HG03045 (cell line): Measurements from ENCODE around the gene PIP4K2A.

ENCODE experiments used
- ATAC-seq: cut with Tn5 transposase; IDR thresholded peaks from one replicate; pipeline ENCODE4 v1.9.1; 2021; ENCODE audit warnings: mild to moderate bottlenecking, moderate library complexity; ENCODE audit not compliant: unreplicated experiment

The PIP4K2A gene

DNA sequence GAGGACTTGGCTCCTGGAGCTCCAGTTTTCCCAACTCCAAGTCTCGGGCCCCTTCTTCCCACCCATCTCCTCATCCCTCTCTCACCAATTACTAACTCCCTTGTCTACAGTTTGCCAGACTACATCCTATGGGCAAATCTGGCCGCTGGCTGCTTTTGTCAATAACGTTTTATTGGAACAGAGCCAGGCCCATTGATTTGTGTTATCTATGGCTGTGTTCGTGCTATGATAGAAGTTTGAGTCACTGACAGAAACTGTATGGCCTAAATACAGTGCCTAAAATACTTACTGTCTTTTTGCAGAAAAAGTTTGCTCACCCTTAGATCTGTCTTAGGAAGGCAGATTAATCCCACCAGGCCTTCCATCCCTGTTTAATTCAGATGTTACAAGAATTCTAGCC, 71.3 kb downstream of the PIP4K2A start:
- ATAC-seq: no peak

DNA sequence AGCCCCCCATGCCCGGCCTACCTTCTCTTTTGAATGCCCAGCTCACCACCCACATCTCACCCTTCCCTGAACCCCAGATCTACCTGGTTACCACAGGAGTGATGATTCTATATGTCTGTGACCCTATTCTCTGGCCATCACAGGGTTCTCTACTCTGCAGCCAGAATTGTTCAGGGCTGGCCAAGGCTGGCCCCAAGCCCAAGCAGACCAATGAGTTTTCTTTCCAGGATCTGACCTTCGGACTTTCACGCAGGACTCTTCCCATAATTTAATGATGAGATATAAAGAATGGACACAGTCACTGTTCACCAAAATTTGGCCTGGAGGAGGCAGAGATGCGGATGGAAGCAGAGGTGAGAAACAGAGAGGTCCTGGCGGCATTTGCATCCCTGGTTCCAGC, 72.6 kb downstream of the PIP4K2A start:
- ATAC-seq: no peak

DNA sequence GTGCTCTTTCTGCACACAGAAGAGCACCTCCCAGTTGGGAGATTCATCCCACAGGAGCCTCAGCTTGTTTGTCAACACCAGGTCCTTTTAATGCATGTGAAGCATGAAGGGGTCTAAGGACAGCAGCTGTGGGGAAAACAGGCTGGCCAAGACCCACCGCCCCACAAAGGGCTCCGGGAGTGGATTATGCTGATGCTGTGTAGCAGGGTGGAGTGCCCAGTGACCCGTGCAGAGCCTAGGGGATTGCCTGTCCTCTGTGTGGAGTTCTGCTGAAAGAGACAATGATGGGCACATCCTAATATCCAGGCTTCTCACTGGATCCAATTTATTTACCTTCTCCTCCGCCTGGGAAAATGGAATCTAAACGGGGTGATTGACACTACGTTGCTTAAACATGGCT, 74.0 kb downstream of the PIP4K2A start:
- ATAC-seq: no peak

DNA sequence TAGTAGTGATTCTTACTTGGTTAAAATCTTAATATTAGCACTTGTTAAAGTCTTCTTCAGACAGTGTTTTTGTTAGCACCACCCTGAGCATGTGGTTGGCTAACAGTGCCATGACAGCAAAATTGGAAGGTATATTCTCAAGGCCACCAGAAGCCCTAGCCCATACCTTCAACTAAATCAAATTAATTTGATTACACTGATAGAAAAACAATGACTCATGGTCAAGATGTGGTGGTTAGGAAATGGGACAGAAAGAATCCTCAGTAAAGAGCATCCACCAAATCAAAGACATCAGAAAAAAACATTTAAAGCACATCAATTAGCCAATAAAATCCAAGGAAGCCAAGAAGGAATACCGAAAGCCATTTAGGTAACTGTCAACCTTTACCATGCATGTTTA, 75.5 kb downstream of the PIP4K2A start:
- ATAC-seq: no peak

DNA sequence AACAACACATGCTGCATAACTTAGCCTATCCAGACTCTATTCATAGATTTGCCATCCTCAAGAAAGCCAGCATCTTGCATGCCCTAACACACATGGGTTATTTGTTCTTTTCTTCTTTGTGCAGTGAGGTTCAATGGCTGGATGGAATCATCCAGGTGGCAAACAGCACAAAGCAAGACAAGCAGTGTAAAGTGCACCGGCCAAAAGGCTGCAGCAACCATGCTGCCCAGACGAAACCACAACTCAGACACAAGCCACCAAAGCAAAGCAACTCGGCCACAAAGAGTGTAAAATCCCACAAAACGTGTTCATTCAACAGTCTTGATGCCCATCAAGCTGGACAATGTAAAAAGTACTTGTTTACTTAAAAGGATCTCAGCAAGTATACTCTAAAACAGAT, 76.9 kb downstream of the PIP4K2A start:
- no peak for ATAC-seq

DNA sequence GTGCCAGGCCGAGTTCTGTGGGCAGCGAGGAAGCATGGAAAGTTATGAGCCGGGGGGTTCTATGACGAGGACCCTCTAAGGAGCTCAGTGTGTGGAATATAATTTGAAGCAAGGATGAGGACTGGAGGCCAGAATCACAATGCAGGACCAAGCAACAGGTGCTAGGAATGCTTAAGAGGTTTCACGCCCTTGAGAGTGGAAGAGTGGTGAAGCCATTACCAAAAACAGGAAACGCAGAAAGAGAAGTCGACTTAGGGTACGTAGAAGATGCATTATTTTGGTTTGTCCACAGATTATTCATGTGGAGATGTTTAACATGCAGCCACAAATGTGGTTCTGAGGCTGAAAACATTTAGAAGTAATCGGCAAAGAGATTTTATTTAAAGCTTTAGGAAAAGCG, 78.7 kb downstream of the PIP4K2A start:
- no peak for ATAC-seq

DNA sequence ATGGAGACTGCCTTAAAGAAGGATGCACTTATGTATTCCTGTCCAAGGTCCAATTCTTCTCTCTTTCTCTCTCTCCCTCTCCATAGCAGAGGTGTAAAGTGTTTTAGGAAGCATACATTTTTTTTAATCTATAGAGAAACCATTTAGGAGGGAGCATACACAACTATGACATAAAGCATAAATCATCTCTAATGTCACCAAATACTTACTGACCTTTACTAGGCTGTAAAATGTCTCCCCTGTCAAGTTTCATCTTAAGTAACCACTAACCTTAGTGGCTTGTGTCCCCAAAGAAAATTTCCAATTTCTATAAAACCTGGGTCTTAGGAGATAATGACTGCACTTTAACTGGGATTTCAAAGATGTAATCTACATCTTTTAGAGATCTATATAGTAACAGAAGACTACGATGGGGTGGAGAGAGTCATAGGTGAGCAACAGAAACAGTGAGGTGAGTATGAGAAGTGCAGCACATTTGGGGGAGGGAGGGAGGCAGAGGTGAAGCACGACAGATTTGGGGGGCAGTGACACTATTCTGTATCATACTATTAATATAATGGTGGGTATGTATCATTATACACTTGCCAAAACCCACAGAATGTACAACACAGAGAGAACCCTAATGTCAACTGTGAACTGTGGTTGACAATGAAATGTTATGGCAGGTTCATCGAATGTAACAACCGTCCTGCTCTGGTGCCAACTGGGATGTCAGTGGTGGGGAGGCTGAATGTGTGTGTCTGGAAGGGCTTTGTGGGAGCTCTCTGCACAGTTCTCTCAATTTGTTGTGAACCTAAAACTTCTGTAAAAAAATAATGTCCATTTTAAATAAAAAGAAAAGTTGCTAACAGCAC, 79.5 kb downstream of the PIP4K2A start:
- no peak for ATAC-seq

DNA sequence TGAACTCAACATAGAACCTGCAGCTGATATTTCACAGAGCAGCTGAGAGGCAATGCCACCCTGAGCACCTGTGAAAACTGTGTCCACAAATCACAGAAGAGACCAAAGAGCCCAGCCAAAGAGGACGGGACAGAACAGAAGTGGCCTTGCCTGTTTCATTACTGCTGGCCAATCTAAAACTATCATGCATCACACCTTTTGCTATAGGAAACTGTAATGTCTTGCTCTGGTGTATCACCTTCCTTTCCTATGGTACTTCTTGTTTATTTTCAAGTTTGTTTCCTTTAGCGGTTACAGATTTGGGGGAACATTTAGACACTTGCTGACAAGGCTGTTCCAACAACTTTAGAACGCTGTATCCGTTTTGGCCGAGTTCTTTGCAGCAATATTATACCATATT, 80.3 kb downstream of the PIP4K2A start:
- no peak for ATAC-seq

DNA sequence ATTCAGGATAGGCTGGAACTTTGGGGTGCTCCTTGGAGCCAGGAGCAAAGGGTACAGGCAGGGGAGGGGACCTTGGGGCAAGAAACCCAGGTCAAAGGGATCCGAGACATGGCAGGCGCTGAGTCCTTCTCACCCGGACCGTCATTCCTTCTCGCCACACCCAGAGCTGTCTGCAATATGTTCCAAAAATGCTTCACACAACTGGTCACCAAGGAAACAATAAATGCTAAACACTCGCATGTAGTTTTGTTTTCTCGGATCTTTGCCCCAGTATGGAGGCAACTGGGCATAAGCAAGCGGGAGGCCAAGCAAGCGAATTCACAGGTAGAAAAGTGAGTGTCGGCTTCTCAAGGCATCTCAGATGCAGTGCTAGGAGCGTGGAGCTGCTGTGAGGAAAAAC, 80.8 kb downstream of the PIP4K2A start:
- no peak for ATAC-seq

DNA sequence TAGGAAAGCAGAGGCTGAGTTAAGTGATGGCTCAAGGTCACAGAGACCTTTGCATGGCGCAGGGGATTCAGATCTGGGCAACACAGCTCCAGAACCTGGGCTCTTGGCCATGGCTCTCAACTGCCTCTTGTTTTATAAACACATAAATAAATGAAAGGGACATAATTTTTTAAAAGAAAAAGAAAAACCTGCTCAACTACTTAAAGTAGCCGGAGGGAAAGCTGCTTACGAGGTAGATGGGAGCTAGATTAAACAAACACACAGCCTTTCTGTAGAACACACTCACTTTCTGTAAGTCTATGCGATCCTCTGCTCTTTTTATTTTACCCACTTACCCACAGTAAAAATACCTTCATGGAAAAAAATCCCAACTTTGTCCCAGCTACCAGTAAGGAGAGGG, 81.3 kb downstream of the PIP4K2A start:
- no peak for ATAC-seq

DNA sequence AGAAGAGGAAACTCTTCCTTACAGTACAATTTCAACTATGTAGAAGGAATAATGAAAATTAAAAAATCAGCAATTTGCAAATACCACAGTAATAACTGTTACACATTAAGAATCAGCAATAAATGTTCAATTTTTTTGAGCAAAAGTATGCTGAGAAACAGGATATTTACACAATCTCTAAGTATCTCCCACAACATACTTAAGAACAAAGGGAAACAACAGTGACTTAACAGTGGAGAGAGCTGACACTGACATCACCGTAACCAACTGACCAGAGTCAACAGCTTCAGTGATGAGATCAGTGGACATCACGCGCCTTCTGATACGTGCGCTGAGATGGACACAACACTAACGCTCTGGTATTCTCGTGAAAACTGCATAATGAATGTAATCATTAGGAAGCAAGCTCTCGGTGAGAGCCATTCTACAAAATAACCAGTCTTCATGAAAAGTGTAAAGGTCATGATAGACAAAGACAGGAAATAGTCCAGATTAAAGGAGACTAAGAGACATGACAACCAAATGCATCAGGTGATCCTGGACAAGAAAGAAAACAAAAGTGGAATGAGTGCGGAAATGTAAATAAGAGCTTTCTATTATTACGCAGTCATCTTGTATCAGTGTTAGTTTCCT, 82.6 kb downstream of the PIP4K2A start:
- no peak for ATAC-seq

DNA sequence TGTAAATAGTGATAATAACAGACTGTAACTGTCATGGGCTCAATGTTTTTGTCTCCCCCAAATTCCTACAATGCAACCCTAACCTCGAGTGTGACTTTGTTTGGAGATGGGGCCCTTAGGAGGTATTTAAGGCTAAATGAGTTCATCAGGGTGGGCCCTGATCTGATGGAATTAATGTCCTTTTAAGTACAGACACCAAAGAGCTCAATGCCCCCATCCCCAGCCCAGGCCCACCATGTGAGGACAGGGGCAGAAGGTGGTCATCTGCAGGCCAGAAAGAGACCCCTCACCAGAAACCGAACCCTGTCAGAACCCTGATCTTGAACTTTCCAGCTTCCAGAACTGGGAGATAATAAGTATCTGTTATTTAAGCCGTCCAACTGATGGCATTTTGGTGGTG, 83.2 kb downstream of the PIP4K2A start:
- ATAC-seq: no peak

DNA sequence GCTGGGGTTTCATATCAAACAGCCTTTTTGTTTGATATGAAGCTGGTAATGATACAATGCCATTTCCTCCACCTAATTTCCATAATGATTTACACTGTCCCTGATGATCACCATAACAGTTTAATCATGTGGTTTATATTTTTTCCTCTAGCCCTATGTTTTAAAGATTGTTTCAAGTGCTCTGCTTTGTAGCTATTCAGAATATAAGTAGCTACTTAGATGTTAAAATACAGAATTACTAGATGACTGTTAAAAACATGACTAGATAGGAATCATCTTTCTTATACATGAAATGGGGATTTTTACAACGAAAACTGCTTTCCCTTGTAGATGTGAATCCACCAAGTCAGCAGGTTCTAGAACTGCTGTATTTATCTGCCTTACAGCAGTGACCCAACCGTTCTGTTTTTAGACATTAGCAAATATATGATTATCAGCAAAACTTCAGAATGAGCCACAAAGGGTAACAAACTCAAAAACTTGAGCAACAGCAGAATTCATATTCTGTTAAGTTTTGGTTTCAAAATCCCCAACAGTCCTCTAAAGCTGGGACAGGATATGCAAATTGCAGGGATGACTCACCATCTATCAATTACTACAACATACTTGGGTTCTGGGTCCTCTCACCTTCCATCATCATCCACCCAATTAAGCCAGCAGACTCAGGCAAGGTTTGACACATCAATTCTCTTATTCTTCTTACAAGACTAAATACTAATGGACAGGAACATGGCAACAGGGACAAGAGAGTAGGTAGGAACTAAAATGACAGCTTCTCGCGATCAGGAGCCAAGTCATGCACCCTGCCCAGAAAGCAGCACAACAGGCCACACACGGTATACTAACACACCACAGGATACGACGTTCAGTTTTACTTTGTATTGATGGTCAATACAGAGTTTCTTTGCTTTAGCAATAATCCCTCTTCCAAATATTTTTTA, 83.9 kb downstream of the PIP4K2A start:
- peak; percentile 93 for ATAC-seq

DNA sequence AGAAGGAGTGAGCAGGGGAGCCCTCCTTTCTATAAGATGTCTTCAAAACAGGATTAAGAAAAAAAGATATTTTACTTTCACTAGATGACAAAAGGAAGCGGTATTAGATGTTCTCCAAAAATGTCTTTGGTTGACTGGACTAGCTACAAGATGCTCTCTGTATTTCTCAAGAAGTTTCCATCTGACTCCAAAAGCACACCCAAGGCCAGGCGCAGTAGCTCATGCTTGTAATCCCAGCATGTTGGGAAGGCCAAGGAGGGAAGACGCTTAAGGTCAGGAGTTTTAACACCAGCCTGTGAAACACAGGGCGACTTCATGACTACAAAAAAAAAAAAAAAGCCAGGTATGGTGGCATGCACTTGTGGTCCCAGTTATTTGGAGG, 84.5 kb downstream of the PIP4K2A start:
- ATAC-seq: peak; percentile 23

DNA sequence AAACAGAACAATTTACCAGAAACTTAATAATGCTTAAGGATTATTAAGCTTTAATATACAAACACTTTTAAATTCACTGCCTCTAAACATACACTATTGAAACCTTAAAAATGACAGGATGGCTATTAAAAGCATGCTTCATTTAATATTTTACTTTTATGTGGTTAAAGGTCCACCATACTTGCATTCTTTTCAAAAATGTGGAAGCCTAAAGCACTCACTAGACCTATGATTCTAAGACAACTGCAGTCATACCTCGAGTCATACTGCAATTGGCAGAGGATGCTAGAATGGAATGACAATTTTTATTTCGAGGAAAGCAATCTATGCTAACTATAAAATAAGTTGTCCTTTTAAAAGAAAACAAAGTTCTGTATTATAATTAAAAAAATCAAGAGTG, 85.3 kb downstream of the PIP4K2A start:
- no peak for ATAC-seq

DNA sequence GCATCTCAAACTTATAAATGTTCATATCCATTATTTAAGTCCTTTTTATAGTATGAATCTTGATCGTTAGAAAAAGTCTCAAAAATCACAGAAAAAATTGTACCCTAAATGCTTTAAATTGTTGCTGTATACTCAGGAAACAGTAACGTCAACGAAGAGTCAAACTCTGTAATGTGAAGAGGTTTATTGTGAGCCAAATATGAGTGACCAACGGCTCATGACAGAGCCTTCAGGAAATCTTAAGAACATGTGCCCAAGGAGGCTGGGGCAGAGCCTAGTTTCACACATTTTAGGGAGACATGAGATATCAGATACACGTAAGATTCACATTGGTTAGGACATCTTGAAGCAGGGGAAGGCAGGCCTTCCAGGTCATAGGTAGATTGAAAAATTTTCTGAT, 86.1 kb downstream of the PIP4K2A start:
- no peak for ATAC-seq

DNA sequence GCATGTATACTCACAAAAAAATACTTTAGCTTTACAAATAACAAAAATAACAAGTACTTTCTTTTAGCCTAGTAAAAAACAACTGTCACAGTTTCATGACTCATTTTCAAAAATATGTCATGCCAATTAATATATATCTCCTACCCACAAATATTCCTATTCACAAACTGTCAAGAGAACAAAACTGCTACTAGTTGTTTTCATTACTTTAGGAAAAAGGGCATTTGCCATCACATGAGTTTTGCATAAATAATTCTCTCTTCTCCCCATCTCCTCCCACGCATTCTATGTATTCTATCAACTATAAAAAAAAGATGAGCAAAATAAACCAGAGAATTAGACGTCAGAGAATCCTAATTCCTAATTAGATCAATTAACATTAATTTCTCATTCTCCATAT, 87.6 kb downstream of the PIP4K2A start:
- ATAC-seq: no peak

DNA sequence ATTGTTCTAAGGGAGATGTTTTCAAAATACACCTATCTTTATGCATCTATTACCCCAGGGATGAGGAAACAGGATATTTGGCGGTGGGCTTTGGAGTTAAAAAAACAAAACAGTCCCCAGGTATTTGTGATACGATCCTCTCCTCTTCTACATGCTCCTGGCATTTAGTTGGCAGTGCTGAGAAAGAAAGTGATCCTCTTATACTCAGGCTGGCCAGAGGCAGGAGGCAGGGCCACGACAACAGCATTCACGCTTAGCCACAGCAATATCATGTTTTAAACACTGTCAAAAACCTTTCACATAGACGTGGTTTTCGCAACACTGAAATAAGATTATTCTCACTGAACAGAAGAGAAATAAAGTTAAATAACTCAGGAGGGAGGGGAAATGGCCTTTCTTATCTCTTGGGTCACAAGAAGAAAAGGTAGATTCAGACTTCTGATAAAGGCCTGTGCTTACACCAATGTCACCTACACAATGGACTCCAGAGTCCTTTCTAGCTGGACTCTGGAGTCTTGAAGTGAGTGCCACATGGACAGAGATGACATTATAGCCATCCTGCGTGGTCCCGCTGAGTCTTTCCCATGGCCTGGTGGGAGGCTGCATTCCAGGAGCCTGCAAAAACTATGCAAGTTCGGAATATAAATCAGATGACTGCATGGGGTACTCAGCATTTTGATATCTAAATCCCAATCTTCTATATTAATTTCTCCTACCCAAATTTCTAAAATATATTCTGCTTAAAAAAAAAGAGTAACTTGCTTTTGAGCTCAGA, 88.7 kb downstream of the PIP4K2A start:
- ATAC-seq: no peak

DNA sequence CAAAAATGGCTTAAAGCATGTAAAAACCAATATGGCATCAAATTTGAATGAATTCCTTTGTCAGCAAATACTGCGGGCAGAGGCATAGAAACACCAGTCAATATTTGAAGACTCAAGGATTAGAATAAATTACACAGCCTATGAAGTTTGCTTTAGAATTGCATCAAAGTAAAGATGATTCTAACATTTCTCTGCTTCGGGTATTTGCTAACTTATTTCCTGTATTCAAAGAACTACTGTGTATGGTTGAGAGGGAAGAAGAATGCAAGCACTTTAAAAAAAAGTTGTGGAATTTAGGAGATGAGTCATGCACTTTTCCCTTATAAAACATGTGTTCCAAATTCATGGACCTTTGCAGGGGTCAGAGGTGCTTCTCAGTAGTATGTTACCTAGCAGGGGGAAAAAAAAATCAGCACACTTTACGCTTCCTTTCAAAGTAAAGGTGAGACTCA, 90.1 kb downstream of the PIP4K2A start:
- no peak for ATAC-seq

DNA sequence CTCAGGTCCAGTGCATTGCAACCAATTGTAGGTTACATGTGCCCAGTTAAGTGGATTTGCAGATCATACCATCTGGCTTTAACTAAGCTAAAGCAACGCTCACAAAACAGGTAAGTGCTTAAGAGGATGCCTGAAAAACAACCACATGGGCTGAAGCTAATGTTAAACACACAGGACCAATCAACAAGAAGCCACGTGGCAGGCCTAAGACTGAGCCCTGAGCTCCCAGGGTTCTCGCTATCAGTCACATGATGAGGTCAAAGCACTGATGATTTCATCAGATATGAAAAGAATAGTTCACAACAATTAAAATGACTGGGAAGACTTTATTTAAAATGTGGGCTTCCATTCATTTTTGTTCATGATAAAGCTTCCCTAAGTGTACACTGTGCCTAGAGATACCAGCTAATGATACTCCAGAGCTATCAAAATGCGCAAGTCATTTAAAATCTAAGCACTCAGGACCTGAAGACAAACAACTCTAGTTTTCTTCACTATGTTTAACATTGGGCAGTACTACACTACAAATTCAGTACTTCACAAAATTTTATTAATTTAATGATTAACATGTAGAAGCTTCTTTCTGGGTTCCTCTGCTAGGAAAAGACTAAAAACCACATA, 90.6 kb downstream of the PIP4K2A start:
- no peak for ATAC-seq
